Measurements from ENCODE around the gene ERP44.

- TF ChIP-seq CTCF (IDR thresholded peaks at IDR 0.05) (no peak), POLR2A (IDR thresholded peaks at IDR 0.05) (no peak), POLR2AphosphoS5 (IDR thresholded peaks at IDR 0.05; ENCODE audit: insufficient read depth in 1 of 2, low read depth in 1 of 2) (no peak)
These were observed 14.1 kb downstream of the ERP44 start for GRCh38 chr9:100084734-100085133.

All from vagina (tissue), 2 donors.